ENCODE measurements around the gene ASB17. TPM values are rescaled to one million over a fixed set of nuclear protein-coding genes. Genes with fewer than 3 reads are reported as not detected.
"Not testable (repeated sequence)": the region's sequence is repeated elsewhere in the genome, so short reads cannot be mapped to it uniquely, and the experiment has no call there.

Gene ASB17
- total RNA-seq (2014; rRNA removed; shearing (Covaris generic)), result not detected in 2 replicates

GRCh38 chr1:75932304-75932703, at the start of gene ASB17:
ASB17 (minus strand) TSS chr1:75932404; CDS start chr1:75932291, 113 bp downstream.
- DNase-seq (ENCODE audit: low read depth), result no peak

GRCh38 chr1:75980972-75981897, 49.0 kb upstream of the ASB17 start:
- no peak for DNase-seq (ENCODE audit: low read depth)

GRCh38 chr1:75970631-75971030, 38.4 kb upstream of the ASB17 start:
- DNase-seq (ENCODE audit: low read depth), result no peak

GRCh38 chr1:75969550-75969949, 37.3 kb upstream of the ASB17 start:
- peak; percentile 40 for DNase-seq (ENCODE audit: low read depth)

GRCh38 chr1:75967719-75968118, 35.5 kb upstream of the ASB17 start:
- DNase-seq (ENCODE audit: low read depth), result no peak

GRCh38 chr1:75964760-75965408, 32.7 kb upstream of the ASB17 start:
- no peak for DNase-seq (ENCODE audit: low read depth)

GRCh38 chr1:75964110-75964759, 32.0 kb upstream of the ASB17 start:
- DNase-seq (ENCODE audit: low read depth), result peak; percentile 57

- DNase-seq (ENCODE audit: low read depth), result no peak
Measured at GRCh38 chr1:75954586-75954985, 22.4 kb upstream of the ASB17 start.

- DNase-seq (ENCODE audit: low read depth), result no peak
Measured at GRCh38 chr1:75953461-75953860, 21.3 kb upstream of the ASB17 start.

- no peak for DNase-seq (ENCODE audit: low read depth)
Measured at GRCh38 chr1:75952016-75952415, 19.8 kb upstream of the ASB17 start.

- DNase-seq (ENCODE audit: low read depth), result no peak
Measured at GRCh38 chr1:75950176-75950575, 18.0 kb upstream of the ASB17 start.

- not testable (repeated sequence) for DNase-seq (ENCODE audit: low read depth)
Measured at GRCh38 chr1:75943037-75943436, 10.8 kb upstream of the ASB17 start.

GRCh38 chr1:75937034-75937433, 4.8 kb upstream of the ASB17 start:
- DNase-seq (ENCODE audit: low read depth), result peak; percentile 20

- no peak for DNase-seq (ENCODE audit: low read depth)
Measured at GRCh38 chr1:75922698-75923097, 9.5 kb downstream of the ASB17 start.

- no peak for DNase-seq (ENCODE audit: low read depth)
Measured at GRCh38 chr1:75916834-75917233, 15.4 kb downstream of the ASB17 start.

GRCh38 chr1:75908717-75909152, 23.5 kb downstream of the ASB17 start:
- peak; percentile 38 for DNase-seq (ENCODE audit: low read depth)

GRCh38 chr1:75901371-75901770, 30.8 kb downstream of the ASB17 start:
- no peak for DNase-seq (ENCODE audit: low read depth)

GRCh38 chr1:75884437-75884836, 47.8 kb downstream of the ASB17 start:
- no peak for DNase-seq (ENCODE audit: low read depth)

GRCh38 chr1:75879985-75880384, 52.2 kb downstream of the ASB17 start:
- DNase-seq (ENCODE audit: low read depth), result no peak

GRCh38 chr1:75870951-75871350, 61.3 kb downstream of the ASB17 start:
- DNase-seq (ENCODE audit: low read depth), result no peak

Data from Daoy (cell line).